ENCODE results near the gene S1PR1.

Gene S1PR1

DNA sequence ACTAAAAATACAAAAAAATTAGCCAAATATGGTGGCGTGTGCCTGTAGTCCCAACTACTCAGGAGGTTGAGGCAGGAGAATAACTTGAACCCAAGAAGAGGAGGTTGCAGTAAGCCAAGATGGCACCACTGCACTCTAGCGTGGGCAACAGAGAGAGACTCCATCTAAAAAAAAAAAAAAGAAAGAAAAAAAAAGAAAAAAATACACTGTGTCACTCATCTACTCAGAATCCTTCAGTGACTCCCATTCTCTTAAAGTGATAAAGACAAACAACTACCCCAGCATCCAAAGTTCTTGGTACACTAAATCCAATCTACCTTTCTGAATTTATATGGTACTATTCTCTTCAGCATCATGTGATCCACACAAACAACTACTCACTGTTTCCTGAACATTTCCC lies 40.2 kb upstream of the S1PR1 start:
- TF ChIP-seq, protein P1, sequence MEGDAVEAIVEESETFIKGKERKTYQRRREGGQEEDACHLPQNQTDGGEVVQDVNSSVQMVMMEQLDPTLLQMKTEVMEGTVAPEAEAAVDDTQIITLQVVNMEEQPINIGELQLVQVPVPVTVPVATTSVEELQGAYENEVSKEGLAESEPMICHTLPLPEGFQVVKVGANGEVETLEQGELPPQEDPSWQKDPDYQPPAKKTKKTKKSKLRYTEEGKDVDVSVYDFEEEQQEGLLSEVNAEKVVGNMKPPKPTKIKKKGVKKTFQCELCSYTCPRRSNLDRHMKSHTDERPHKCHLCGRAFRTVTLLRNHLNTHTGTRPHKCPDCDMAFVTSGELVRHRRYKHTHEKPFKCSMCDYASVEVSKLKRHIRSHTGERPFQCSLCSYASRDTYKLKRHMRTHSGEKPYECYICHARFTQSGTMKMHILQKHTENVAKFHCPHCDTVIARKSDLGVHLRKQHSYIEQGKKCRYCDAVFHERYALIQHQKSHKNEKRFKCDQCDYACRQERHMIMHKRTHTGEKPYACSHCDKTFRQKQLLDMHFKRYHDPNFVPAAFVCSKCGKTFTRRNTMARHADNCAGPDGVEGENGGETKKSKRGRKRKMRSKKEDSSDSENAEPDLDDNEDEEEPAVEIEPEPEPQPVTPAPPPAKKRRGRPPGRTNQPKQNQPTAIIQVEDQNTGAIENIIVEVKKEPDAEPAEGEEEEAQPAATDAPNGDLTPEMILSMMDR (IDR thresholded peaks at IDR 0.05) = no peak

DNA sequence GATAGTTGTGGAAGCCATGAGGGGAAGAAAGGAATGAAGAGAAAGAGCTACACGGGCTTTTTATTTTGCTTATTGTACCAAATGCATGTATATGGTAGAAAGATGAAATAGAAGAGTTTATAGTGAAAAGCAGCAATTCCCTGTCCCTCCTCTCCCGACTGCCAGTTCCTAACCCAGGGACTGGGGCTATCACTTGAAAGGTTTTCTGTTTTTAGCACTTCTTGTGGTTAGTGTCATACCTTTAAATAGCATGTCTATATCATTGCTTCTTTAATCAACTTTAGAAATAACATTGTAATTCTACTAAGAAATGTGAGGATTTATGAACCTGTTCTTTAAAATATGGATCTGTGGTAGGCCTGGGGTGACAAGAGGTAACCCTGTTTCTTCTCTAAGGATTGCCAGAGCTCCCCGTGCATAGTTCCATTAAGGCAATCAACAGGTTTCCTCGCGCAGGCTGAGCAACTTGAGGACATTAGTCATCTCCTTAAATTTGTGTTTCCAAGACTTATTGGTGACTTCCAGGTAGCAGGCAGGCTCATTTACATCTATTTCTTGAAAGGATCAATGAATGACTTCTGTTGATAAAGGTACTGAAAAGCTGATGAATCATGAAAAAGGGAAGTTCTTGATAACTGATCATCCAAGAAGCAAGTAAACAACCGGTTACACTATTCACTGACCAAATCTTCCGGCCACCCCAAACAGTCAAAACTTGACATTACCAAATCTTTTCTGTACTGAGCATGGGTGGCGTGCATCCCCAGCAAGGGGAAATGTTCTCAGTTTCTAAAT lies 37.8 kb upstream of the S1PR1 start:
- TF ChIP-seq, protein P1 (IDR thresholded peaks at IDR 0.05) = no peak

DNA sequence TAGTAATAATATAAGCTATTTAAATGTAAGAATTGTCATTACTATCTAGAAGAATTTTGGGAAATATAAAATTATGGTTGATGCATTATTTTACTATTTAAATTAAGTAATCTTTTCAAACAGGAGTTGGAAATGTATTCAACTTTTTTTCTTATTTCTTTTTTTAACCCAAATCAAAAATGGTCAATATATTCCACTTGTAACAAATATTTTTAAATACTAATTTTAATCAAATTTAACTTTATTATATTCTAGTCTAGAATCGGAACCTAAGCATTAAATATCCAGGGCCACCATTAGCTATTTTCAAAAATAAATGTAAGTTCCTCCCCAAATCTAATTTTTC lies 37.2 kb upstream of the S1PR1 start:
- TF ChIP-seq, protein P1 (IDR thresholded peaks at IDR 0.05) = no peak

DNA sequence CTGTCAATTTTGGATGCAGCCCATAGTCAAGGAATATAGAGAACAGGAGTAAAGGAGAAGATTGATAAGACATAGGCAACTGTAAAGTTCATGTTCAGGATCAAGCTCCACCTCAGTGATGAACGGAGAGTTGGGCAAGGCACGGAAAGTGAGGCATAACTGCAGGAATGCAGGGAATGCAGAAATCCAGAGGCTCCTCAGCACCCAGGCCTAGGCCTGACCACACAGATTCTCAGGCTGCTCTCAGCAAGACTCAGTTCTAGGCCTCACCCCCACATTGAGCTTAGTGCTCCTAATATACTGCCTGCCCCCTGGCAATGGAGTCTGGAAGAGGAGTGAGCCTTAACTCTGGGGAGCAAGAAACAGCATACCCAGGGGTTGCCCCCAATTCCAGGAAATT lies 36.3 kb upstream of the S1PR1 start:
- TF ChIP-seq, protein P1 (IDR thresholded peaks at IDR 0.05) = no peak

DNA sequence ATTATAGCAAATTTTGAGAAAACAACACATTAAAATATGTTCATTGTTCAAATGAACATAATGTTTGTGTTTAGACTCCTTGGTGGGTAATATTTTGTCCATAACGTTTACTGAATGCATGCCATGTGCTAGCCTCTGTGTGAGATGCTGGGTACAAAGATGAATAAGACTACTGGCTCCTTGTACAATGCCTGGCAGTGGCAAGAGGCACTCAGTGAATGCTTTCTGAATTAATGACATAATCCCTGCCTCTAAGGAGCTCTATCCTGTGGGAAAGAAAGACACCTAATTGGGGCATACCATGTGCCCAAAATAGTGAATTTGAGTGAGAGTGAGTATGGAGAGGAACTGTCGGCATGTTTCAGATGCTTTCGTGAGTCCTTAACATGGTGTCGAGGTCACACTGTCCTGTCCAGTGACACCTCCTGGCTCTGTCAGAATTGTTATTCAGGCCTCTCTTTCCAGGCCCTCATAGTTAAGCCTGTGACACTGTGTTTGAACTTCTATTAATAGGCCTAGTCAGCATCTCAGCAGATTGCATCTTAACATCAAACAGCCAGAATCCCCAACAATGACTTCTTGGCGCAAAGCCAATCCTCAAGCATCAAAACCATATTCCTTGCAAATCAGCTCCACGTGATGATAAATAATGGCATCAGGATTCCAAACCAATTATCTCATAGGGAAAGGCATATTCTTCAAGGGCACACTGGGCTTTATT lies 32.8 kb upstream of the S1PR1 start:
- TF ChIP-seq, protein P1 (IDR thresholded peaks at IDR 0.05) = no peak

DNA sequence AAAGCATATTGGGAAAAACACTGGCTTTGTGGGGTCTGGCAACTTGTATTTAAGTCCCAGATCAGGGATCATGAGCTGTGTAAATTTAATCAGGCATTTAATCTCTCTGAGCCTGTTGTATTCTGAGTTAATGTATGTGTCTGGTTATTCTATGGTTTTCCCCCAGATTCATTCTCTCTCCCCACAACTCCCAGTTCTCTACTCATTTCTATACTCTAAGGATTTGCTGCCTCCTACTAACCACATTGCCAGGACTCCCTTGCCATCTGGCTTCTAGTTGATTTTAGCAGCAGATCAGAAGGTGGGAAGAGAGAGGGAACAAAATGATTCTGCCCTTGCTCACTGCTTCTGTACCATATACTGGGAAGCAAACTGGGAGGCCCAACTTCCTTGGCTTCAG lies 31.4 kb upstream of the S1PR1 start:
- TF ChIP-seq, protein P1 (IDR thresholded peaks at IDR 0.05) = no peak

DNA sequence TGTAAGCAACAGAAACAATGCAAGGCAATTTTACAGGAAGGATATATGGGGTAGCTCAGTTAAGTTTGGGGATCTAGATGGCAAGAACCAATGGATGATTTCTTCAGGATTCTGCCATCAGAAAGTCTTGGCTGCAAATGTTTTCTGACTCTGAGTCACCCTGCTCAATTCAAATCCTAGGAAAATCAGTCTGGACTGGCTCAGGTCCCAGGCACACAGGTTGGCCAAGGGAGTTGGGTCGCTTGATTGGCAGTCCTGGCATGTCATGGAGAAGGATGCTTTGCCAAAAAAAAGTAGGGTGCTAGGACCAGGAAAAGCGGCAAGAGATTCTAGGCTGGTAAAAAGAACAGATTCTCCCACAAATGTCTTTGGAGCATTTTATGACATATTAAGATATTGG lies 28.9 kb upstream of the S1PR1 start:
- TF ChIP-seq, protein P1 (IDR thresholded peaks at IDR 0.05) = no peak

Data from LNCAP (cell line).